ENCODE data around the gene PFKL. TPM values are rescaled to one million over a fixed set of nuclear protein-coding genes. Genes with fewer than 3 reads are reported as not detected.

Gene PFKL
- total and polyA plus RNA-seq, 2 donors (not counting 1 experiment from before 2014, with no cell fraction given): 267 to 318 TPM

DNA sequence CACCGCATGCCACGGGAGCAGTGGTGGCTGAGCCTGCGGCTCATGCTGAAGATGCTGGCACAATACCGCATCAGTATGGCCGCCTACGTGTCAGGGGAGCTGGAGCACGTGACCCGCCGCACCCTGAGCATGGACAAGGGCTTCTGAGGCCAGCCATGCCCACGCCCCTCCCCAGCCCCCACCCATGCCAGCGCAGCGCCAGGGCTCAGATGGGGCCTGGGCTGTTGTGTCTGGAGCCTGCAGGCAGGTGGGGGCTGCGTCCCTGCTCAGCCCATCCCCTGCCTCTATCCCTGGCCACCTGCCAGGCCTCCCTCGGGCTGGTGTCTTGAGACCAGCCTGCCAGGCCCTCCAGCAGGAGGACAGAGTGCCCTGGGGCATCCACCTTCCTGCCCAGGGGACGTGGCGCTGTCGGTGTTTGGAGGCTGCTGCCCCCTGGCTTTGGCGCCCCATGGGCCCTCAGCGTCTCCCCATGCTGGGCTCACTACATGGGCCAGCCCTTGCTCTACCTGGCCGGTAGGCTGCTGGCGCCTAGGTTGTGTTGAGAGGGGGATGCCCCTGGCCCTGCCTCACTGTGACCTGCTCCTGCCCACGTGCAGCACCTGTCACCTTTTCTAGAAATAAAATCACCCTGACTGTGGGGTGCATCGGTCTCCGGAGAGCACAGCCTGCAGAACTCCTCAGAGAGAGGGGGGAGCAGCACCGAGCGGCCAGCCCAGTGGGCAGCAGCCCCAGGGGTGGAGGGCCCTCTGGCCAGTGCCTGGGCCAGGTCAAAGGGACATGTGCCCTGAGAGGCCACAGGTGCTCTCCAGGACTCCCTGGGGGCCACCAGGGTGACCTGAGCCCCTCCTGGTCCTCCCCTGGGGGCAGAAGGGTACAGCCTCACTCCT is 27.1 kb downstream of the PFKL start:
- Mint-ChIP-seq H3K9me3 (ENCODE audit: insufficient read depth) (no peaks in the 10 kb centered on the region), H3K27ac (no peak overlapping the region), H3K27me3 (no peaks in the 10 kb centered on the region), H3K4me3 (no peak overlapping the region), H3K4me1 (no peaks in the 10 kb centered on the region)
- DNase-seq (no peak), ATAC-seq (ENCODE audit: low read depth) (peak; percentile 4)
- Histone ChIP-seq H3K4me2 (replicated peaks; ENCODE audit: low read depth, low read length, poor library complexity, severe bottlenecking) (no peak overlapping the region), H3K27ac (ENCODE audit: low read length in 2 of 2) (no peak overlapping the region), H4K20me1 (ENCODE audit: control insufficient read depth, insufficient read depth, low read length, poor library complexity, severe bottlenecking) (peaks cover 47% of the 10 kb centered on the region), H3K79me2 (ENCODE audit: control insufficient read depth, insufficient read depth, low read length) (no peaks in the 10 kb centered on the region), H3K27me3 (replicated peaks in 1 of 4; ENCODE audit: control extremely low read depth in 1 of 4, control insufficient read depth in 3 of 4, insufficient read depth in 4 of 4, low read length in 3 of 4) (no peaks in the 10 kb centered on the region), H2AFZ (ENCODE audit: insufficient read depth, low read depth, low read length, poor library complexity, severe bottlenecking) (no peak overlapping the region), H3K9me3 (ENCODE audit: control extremely low read depth in 1 of 3, control insufficient read depth in 2 of 3, insufficient read depth in 1 of 3, low read length in 2 of 3) (no peaks in the 10 kb centered on the region), H3K9ac (ENCODE audit: low read length) (no peak overlapping the region), H3K4me3 (ENCODE audit: control extremely low read depth in 1 of 5, extremely low read depth in 1 of 5, insufficient read depth in 1 of 5, low read depth in 2 of 5, low read length in 4 of 5) (no peak overlapping the region), H3K36me3 (replicated peaks in 1 of 2; ENCODE audit: control extremely low read depth in 1 of 2, control insufficient read depth in 1 of 2, extremely low read depth in 1 of 2, insufficient read depth in 2 of 2, low read length in 1 of 2) (peaks cover 0 to 45% of the 10 kb centered on the region in 2 experiments), H3K4me1 (ENCODE audit: control insufficient read depth in 2 of 2, insufficient read depth in 2 of 2, low read length in 2 of 2) (no peaks in the 10 kb centered on the region)
- intact Hi-C loops (cut with micrococcal nuclease): no loop called here
- no peak for TF ChIP-seq EZH2 (IDR thresholded peaks at IDR 0.05; ENCODE audit: borderline replicate concordance, insufficient read depth, low read depth, low read length, poor library complexity, severe bottlenecking)
- TF ChIP-seq, protein P1, sequence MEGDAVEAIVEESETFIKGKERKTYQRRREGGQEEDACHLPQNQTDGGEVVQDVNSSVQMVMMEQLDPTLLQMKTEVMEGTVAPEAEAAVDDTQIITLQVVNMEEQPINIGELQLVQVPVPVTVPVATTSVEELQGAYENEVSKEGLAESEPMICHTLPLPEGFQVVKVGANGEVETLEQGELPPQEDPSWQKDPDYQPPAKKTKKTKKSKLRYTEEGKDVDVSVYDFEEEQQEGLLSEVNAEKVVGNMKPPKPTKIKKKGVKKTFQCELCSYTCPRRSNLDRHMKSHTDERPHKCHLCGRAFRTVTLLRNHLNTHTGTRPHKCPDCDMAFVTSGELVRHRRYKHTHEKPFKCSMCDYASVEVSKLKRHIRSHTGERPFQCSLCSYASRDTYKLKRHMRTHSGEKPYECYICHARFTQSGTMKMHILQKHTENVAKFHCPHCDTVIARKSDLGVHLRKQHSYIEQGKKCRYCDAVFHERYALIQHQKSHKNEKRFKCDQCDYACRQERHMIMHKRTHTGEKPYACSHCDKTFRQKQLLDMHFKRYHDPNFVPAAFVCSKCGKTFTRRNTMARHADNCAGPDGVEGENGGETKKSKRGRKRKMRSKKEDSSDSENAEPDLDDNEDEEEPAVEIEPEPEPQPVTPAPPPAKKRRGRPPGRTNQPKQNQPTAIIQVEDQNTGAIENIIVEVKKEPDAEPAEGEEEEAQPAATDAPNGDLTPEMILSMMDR (IDR thresholded peaks at IDR 0.05): no peak
- POLR2A ChIA-PET: no interaction called here
- CTCF ChIA-PET: no interaction called here
- 95% methylated on average over 15 of the region's 26 CpGs for WGBS (ENCODE audit: insufficient coverage)

DNA sequence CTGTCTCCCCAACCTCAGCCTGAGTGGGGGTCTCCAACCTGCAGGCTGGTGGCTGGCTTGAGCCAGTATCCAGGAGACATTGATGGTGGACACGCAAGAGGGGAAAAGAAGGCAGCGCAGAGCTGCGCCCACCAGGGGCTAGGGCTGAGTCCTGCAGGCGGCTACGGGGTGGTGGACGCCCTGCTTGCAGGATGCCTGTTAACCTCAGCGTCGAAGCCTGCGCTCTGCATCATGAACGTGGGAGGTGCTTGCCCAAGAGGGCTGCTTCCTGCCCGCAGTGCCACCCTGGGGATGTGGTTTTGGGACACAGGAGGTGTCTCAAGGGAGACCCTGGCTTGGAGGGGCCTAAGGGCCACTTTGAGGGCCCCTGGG is 27.7 kb downstream of the PFKL start:
- WGBS (ENCODE audit: insufficient coverage): 88% methylated on average over 11 of the region's 11 CpGs
- Histone ChIP-seq H3K4me1 (ENCODE audit: control insufficient read depth in 2 of 2, insufficient read depth in 2 of 2, low read length in 2 of 2) (no peaks in the 10 kb centered on the region), H3K27ac (ENCODE audit: low read length in 2 of 2) (no peak overlapping the region), H3K4me2 (replicated peaks; ENCODE audit: low read depth, low read length, poor library complexity, severe bottlenecking) (no peak overlapping the region), H3K9me3 (ENCODE audit: control extremely low read depth in 1 of 3, control insufficient read depth in 2 of 3, insufficient read depth in 1 of 3, low read length in 2 of 3) (no peaks in the 10 kb centered on the region), H2AFZ (ENCODE audit: insufficient read depth, low read depth, low read length, poor library complexity, severe bottlenecking) (no peak overlapping the region), H3K36me3 (replicated peaks in 1 of 2; ENCODE audit: control extremely low read depth in 1 of 2, control insufficient read depth in 1 of 2, extremely low read depth in 1 of 2, insufficient read depth in 2 of 2, low read length in 1 of 2) (peaks cover 0 to 45% of the 10 kb centered on the region in 2 experiments), H3K4me3 (ENCODE audit: control extremely low read depth in 1 of 5, extremely low read depth in 1 of 5, insufficient read depth in 1 of 5, low read depth in 2 of 5, low read length in 4 of 5) (no peak overlapping the region), H3K9ac (ENCODE audit: low read length) (no peak overlapping the region), H4K20me1 (ENCODE audit: control insufficient read depth, insufficient read depth, low read length, poor library complexity, severe bottlenecking) (peaks cover 41% of the 10 kb centered on the region), H3K79me2 (ENCODE audit: control insufficient read depth, insufficient read depth, low read length) (no peaks in the 10 kb centered on the region), H3K27me3 (replicated peaks in 1 of 4; ENCODE audit: control extremely low read depth in 1 of 4, control insufficient read depth in 3 of 4, insufficient read depth in 4 of 4, low read length in 3 of 4) (no peaks in the 10 kb centered on the region)
- ATAC-seq (ENCODE audit: low read depth) (no peak), DNase-seq (no peak)
- Mint-ChIP-seq H3K27me3 (no peaks in the 10 kb centered on the region), H3K27ac (no peak overlapping the region), H3K4me1 (no peaks in the 10 kb centered on the region), H3K9me3 (ENCODE audit: insufficient read depth) (no peaks in the 10 kb centered on the region), H3K4me3 (no peak overlapping the region)
- CTCF ChIA-PET: no interaction called here
- no peak for TF ChIP-seq EZH2 (IDR thresholded peaks at IDR 0.05; ENCODE audit: borderline replicate concordance, insufficient read depth, low read depth, low read length, poor library complexity, severe bottlenecking)
- TF ChIP-seq, protein P1 (IDR thresholded peaks at IDR 0.05): no peak
- intact Hi-C loops (cut with micrococcal nuclease): no loop called here
- POLR2A ChIA-PET: interaction anchor here (0.6 kb wide), 1 partner anchor 467 kb away, joined by 3 read pairs; no protein-coding TSS in a partner anchor
